ENCODE results near the gene INKA2. TPM values are rescaled to one million over a fixed set of nuclear protein-coding genes. Genes with fewer than 3 reads are reported as not detected.

The INKA2 gene
- total and polyA plus RNA-seq, 10 of the 15 experiments (the other 5 are each of a cell fraction or from before 2014, with no cell fraction given), result 0.38 to 5.1 (median 1.3) TPM; not detected in 1

DNA sequence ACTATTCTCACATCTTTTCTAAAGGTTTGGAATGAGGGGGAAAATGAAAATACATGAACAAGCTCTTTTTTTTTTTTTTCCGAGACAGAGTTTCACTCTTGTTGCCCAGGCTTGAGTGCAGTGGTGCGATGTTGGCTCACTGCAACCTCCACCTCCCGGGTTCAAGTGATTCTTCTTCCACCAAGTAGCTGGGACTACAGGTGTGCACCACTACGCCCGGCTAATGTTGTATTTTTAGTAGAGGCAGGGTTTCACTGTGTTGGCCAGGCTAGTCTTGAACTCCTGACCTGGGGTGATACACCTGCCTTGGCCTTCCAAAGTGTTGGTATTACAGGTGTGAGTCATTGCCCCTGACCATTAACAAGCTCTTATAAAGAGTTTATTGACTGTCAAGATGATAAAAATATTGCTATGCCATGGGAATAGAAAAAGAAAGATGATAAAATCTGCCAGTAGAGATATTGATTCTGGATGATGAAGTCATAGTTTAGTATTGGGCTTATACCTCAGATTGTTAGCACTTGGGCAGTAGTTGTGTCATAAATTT is 36.6 kb downstream of the INKA2 start:
- peaks cover 23% of the 10 kb centered on the region for H3K4me1 ChIP-seq (ENCODE audit: control insufficient read depth, insufficient read depth, low read length)
- no peak for ATAC-seq
- H3K27me3 ChIP-seq (replicated peaks in 1 of 2; ENCODE audit: control insufficient read depth in 2 of 2, insufficient read depth in 2 of 2, low read length in 1 of 2), result no peaks in the 10 kb centered on the region
- intact Hi-C loops (cut with micrococcal nuclease; ENCODE audit: unreplicated experiment) (no loop called here), in situ Hi-C loops (cut with MboI) (no loop called here)
- BruUV-seq (replicated peaks), result no TSS peak
- ChIA-PET CTCF (interaction anchor here (0.6 to 11.3 kb wide), 7 partner anchors 10 to 447 kb away, joined by 3 to 101 read pairs (median 6); no protein-coding TSS in a partner anchor), SMC1A (ENCODE audit: uncharacterized antibody, unreplicated experiment) (interaction anchor here (0.6 to 9.9 kb wide), 15 partner anchors 8 to 601 kb away, joined by 3 to 90 read pairs (median 4); partner anchors contain the start of genes C1orf162 and INKA2), POLR2A (interaction anchor here (0.7 kb wide), 2 partner anchors 60 to 199 kb away, joined by 3 to 5 read pairs; no protein-coding TSS in a partner anchor), RAD21 (ENCODE audit: unreplicated experiment) (interaction anchor here (0.6 to 1.8 kb wide), 3 partner anchors 12 to 909 kb away, joined by 3 to 8 read pairs (median 4); no protein-coding TSS in a partner anchor)
- H3K9me3 ChIP-seq (replicated peaks; ENCODE audit: control insufficient read depth, insufficient read depth, low read length), result no peaks in the 10 kb centered on the region
- H3K27ac ChIP-seq (ENCODE audit: control insufficient read depth, insufficient read depth), result no peak overlapping the region
- DNase-seq (ENCODE audit: low read depth, low spot score), result no peak
- no peaks in the 10 kb centered on the region for H4K20me1 ChIP-seq (ENCODE audit: control insufficient read depth, insufficient read depth)
- H3K79me2 ChIP-seq (ENCODE audit: control insufficient read depth, insufficient read depth, low read length), result peaks cover 4% of the 10 kb centered on the region
- H2AFZ ChIP-seq (ENCODE audit: control insufficient read depth, low read depth, low read length), result no peak overlapping the region
- no peak overlapping the region for H3K4me2 ChIP-seq (ENCODE audit: control insufficient read depth, insufficient read depth)
- H3K9ac ChIP-seq (ENCODE audit: control insufficient read depth, insufficient read depth, low read length), result no peak overlapping the region
- WGBS (ENCODE audit: insufficient coverage, insufficient replicate concordance, low lambda C conversion rate, missing lambda C conversion rate), result 39% methylated on average over 5 of the region's 5 CpGs
- H3K4me3 ChIP-seq, result no peak overlapping the region
- FAIRE-seq, result no peak
- H3K36me3 ChIP-seq (ENCODE audit: control insufficient read depth in 2 of 2, insufficient read depth in 2 of 2, low read length in 1 of 2), result peaks cover 7 to 52% of the 10 kb centered on the region in 2 experiments
- TF ChIP-seq, protein P1, sequence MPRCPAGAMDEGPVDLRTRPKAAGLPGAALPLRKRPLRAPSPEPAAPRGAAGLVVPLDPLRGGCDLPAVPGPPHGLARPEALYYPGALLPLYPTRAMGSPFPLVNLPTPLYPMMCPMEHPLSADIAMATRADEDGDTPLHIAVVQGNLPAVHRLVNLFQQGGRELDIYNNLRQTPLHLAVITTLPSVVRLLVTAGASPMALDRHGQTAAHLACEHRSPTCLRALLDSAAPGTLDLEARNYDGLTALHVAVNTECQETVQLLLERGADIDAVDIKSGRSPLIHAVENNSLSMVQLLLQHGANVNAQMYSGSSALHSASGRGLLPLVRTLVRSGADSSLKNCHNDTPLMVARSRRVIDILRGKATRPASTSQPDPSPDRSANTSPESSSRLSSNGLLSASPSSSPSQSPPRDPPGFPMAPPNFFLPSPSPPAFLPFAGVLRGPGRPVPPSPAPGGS (IDR thresholded peaks at IDR 0.05; ENCODE audit: borderline replicate concordance, insufficient read depth, low read depth, low read length, poor library complexity, severe bottlenecking), result no peak
- TF ChIP-seq PAX5 (IDR thresholded peaks at IDR 0.05; ENCODE audit: borderline replicate concordance, low read depth, low read length) (no peak), MYB (IDR thresholded peaks at IDR 0.05; ENCODE audit: borderline replicate concordance, low read depth, low read length) (no peak), KDM1A (IDR thresholded peaks at IDR 0.05; ENCODE audit: borderline replicate concordance) (no peak), BHLHE40 (IDR thresholded peaks at IDR 0.05; ENCODE audit: borderline replicate concordance in 1 of 2, low read depth in 2 of 2, low read length in 1 of 2) (no peak), POLR2AphosphoS2 (IDR thresholded peaks at IDR 0.05; ENCODE audit: low read depth, low read length) (no peak), HDAC2 (IDR thresholded peaks at IDR 0.05) (no peak), MTA3 (IDR thresholded peaks at IDR 0.05; ENCODE audit: borderline replicate concordance, low read length) (no peak), CEBPB (IDR thresholded peaks at IDR 0.05; ENCODE audit: borderline replicate concordance in 1 of 2, low read depth in 2 of 2, low read length in 2 of 2) (no peak), ZZZ3 (IDR thresholded peaks at IDR 0.05; ENCODE audit: control insufficient read depth, insufficient read length, low read depth) (no peak), IKZF1 (conservative IDR thresholded peaks at IDR 0.05) (no peak), MTA2 (IDR thresholded peaks at IDR 0.05; ENCODE audit: low read depth) (no peak), TCF7 (IDR thresholded peaks at IDR 0.05; ENCODE audit: borderline replicate concordance) (no peak)
- TF ChIP-seq, protein P2, sequence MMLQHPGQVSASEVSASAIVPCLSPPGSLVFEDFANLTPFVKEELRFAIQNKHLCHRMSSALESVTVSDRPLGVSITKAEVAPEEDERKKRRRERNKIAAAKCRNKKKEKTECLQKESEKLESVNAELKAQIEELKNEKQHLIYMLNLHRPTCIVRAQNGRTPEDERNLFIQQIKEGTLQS (IDR thresholded peaks at IDR 0.05; ENCODE audit: borderline replicate concordance, extremely low read depth, low read depth, low read length), result no peak
- TF ChIP-seq, protein P3, sequence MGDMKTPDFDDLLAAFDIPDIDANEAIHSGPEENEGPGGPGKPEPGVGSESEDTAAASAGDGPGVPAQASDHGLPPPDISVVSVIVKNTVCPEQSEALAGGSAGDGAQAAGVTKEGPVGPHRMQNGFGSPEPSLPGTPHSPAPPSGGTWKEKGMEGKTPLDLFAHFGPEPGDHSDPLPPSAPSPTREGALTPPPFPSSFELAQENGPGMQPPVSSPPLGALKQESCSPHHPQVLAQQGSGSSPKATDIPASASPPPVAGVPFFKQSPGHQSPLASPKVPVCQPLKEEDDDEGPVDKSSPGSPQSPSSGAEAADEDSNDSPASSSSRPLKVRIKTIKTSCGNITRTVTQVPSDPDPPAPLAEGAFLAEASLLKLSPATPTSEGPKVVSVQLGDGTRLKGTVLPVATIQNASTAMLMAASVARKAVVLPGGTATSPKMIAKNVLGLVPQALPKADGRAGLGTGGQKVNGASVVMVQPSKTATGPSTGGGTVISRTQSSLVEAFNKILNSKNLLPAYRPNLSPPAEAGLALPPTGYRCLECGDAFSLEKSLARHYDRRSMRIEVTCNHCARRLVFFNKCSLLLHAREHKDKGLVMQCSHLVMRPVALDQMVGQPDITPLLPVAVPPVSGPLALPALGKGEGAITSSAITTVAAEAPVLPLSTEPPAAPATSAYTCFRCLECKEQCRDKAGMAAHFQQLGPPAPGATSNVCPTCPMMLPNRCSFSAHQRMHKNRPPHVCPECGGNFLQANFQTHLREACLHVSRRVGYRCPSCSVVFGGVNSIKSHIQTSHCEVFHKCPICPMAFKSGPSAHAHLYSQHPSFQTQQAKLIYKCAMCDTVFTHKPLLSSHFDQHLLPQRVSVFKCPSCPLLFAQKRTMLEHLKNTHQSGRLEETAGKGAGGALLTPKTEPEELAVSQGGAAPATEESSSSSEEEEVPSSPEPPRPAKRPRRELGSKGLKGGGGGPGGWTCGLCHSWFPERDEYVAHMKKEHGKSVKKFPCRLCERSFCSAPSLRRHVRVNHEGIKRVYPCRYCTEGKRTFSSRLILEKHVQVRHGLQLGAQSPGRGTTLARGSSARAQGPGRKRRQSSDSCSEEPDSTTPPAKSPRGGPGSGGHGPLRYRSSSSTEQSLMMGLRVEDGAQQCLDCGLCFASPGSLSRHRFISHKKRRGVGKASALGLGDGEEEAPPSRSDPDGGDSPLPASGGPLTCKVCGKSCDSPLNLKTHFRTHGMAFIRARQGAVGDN (IDR thresholded peaks at IDR 0.05), result no peak
- TF ChIP-seq, protein P4, sequence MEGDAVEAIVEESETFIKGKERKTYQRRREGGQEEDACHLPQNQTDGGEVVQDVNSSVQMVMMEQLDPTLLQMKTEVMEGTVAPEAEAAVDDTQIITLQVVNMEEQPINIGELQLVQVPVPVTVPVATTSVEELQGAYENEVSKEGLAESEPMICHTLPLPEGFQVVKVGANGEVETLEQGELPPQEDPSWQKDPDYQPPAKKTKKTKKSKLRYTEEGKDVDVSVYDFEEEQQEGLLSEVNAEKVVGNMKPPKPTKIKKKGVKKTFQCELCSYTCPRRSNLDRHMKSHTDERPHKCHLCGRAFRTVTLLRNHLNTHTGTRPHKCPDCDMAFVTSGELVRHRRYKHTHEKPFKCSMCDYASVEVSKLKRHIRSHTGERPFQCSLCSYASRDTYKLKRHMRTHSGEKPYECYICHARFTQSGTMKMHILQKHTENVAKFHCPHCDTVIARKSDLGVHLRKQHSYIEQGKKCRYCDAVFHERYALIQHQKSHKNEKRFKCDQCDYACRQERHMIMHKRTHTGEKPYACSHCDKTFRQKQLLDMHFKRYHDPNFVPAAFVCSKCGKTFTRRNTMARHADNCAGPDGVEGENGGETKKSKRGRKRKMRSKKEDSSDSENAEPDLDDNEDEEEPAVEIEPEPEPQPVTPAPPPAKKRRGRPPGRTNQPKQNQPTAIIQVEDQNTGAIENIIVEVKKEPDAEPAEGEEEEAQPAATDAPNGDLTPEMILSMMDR (IDR thresholded peaks at IDR 0.05 in 2 of 3, conservative IDR thresholded peaks at IDR 0.05 in 1 of 3; ENCODE audit: control insufficient read depth in 2 of 3, extremely low read depth in 1 of 3, insufficient read depth in 1 of 3, low read depth in 3 of 3, low read length in 3 of 3), result no peak
